GM12878 (cell line): ENCODE measurements around the gene SPATA16. TPM values are rescaled to one million over a fixed set of nuclear protein-coding genes. Genes with fewer than 3 reads are reported as not detected.

Experiments
- ATAC-seq: fragments of 200-7000 bp; cut with Tn5 transposase; 3 replicates; pipeline ENCODE4 v1.9.1; 2020; ENCODE audit warnings: mild to moderate bottlenecking, moderate library complexity
- BruUV-seq: library from RNA; stranded (reverse); fragments of 400-500 nt; replicated peaks from 2 replicates; lab custom pipeline; 2021; lab: Mats Ljungman, UMichigan
- CTCF ChIA-PET: fragments of 300-600 bp; sonication (Branson Sonifier 250); formaldehyde crosslinking; extraction: SDS; loops from one replicate; lab custom pipeline; 2021; ENCODE audit warnings: inconsistent platforms; lab: Yijun Ruan, JAX
- POLR2A ChIA-PET: fragments of 350-600 bp; formaldehyde crosslinking; extraction: SDS; loops from one replicate; lab custom pipeline; 2021; ENCODE audit warnings: inconsistent platforms; lab: Charles Lee
- RAD21 ChIA-PET: fragments of 300-600 bp; sonication (Branson Sonifier 250); formaldehyde crosslinking; loops from one replicate; lab custom pipeline; 2023; ENCODE audit warnings: antibody characterized with exemption; ENCODE audit not compliant: unreplicated experiment; lab: Charles Lee
- SMC1A ChIA-PET: fragments of 300-600 bp; sonication (Branson Sonifier 250); formaldehyde crosslinking; loops from one replicate; lab custom pipeline; 2023; ENCODE audit not compliant: unreplicated experiment, uncharacterized antibody; lab: Charles Lee
- DNase-seq: peaks from one replicate; pipeline ENCODE4 v3.0.0-alpha.2; 2011; ENCODE audit warnings: low read depth, low spot score
- FAIRE-seq: peaks from 3 replicates; lab custom pipeline; 2011; peaks lifted over from hg19 to GRCh38; lab: Jason Lieb, UNC
- H2AFZ ChIP-seq: 2 replicates; pipeline ENCODE4 v1.6.0; 2011; ENCODE audit warnings: low read depth, low read length, control low read depth; ENCODE audit not compliant: control insufficient read depth
- H3K27ac ChIP-seq: 2 replicates; pipeline ENCODE4 v1.5.1; 2011; ENCODE audit warnings: control low read depth; ENCODE audit not compliant: control insufficient read depth, insufficient read depth
- H3K27me3 ChIP-seq, 2 experiments: replicated peaks in 1 of 2; 2 replicates each; pipeline versions ENCODE4 v1.6.0 to v1.6.1; 2011; ENCODE audit warnings: low read length in 1 of 2; ENCODE audit not compliant: control insufficient read depth in 2 of 2, insufficient read depth in 2 of 2
- H3K36me3 ChIP-seq, 2 experiments: 2 replicates each; pipeline ENCODE4 v1.5.1; 2011; ENCODE audit warnings: low read length in 1 of 2; ENCODE audit not compliant: control insufficient read depth in 2 of 2, insufficient read depth in 2 of 2
- H3K4me1 ChIP-seq: 2 replicates; pipeline ENCODE4 v1.6.1; 2011; ENCODE audit warnings: mild to moderate bottlenecking, low read length, moderate library complexity, mixed read lengths; ENCODE audit not compliant: control insufficient read depth, insufficient read depth
- H3K4me2 ChIP-seq: 2 replicates; pipeline ENCODE4 v1.6.0; 2011; ENCODE audit warnings: control low read depth; ENCODE audit not compliant: control insufficient read depth, insufficient read depth
- H3K4me3 ChIP-seq: fragments of 200-600 bp; sonication (generic); 2 replicates; pipeline ENCODE4 v1.5.1; 2016
- H3K79me2 ChIP-seq: 2 replicates; pipeline ENCODE4 v1.6.0; 2011; ENCODE audit warnings: low read length; ENCODE audit not compliant: control insufficient read depth, insufficient read depth
- H3K9ac ChIP-seq: 2 replicates; pipeline ENCODE4 v1.8.0; 2011; ENCODE audit warnings: low read length, control low read depth, mixed read lengths; ENCODE audit not compliant: control insufficient read depth, insufficient read depth
- H3K9me3 ChIP-seq: replicated peaks from 3 replicates; pipeline ENCODE4 v1.5.1; 2011; ENCODE audit warnings: mild to moderate bottlenecking, low read length; ENCODE audit not compliant: control insufficient read depth, insufficient read depth
- H4K20me1 ChIP-seq: 2 replicates; pipeline ENCODE4 v1.6.0; 2011; ENCODE audit not compliant: control insufficient read depth, insufficient read depth
- FOXM1 ChIP-seq: IDR thresholded peaks from 2 replicates; pipeline ENCODE4 v1.6.1; 2012; ENCODE audit warnings: low read depth, mild to moderate bottlenecking, inconsistent platforms, low read length, moderate library complexity
- MAX ChIP-seq: IDR thresholded peaks from 2 replicates; pipeline ENCODE4 v1.6.1; 2012; ENCODE audit warnings: low read depth, low read length, improper control_type of control experiment
- NFYA ChIP-seq: IDR thresholded peaks from 2 replicates; pipeline ENCODE4 v1.6.1; 2011; ENCODE audit warnings: low read depth, mild to moderate bottlenecking, low read length, improper control_type of control experiment, borderline replicate concordance
- POLR2AphosphoS2 ChIP-seq: IDR thresholded peaks from 2 replicates; pipeline ENCODE4 v1.6.1; 2011; ENCODE audit warnings: low read depth, mild to moderate bottlenecking, low read length, improper control_type of control experiment, moderate library complexity
- RAD21 ChIP-seq: IDR thresholded peaks from 2 replicates; pipeline ENCODE4 v1.6.1; 2011; ENCODE audit warnings: mild to moderate bottlenecking, low read depth, low read length, moderate library complexity; ENCODE audit not compliant: insufficient read depth
- RCOR1 ChIP-seq: conservative IDR thresholded peaks from 2 replicates; pipeline ENCODE4 v1.6.1; 2012; ENCODE audit warnings: low read depth, low read length, improper control_type of control experiment
- RELA ChIP-seq: fragments of 450-650 bp; IDR thresholded peaks from 2 replicates; pipeline ENCODE4 v1.8.0; 2014; ENCODE audit warnings: borderline replicate concordance; ENCODE audit not compliant: partially characterized antibody
- SIX5 ChIP-seq: IDR thresholded peaks from 2 replicates; pipeline ENCODE4 v1.6.1; 2011; ENCODE audit warnings: mild to moderate bottlenecking, low read depth, low read length, moderate library complexity; ENCODE audit not compliant: severe bottlenecking
- WGBS: methylation state at CpG from one replicate; pipeline ENCODE4 v1.1.6; 2016; ENCODE audit warnings: low lambda C conversion rate; ENCODE audit not compliant: insufficient replicate concordance, insufficient coverage; ENCODE audit errors: missing lambda C conversion rate; 5-methylcytosine and 5-hydroxymethylcytosine counted together
- in situ Hi-C: fragments of 300-500 bp; cut with MboI; formaldehyde crosslinking; loops from 9 replicates; pipeline ENCODE4 v1.14.3; 2018; ENCODE audit warnings: mixed read lengths
- intact Hi-C: fragments of 100-400 bp; cut with micrococcal nuclease; formaldehyde crosslinking; loops from one replicate; pipeline ENCODE4 v1.14.2; 2022; ENCODE audit not compliant: unreplicated experiment
- polyA plus RNA-seq, 11 experiments: library from polyadenylated mRNA; depleted of rRNA in 4 of 11; unstranded in 6 of 11; stranded (reverse) in 5 of 11; fragments of >200 nt; fragmentation: Nextera tagmentation in 4 of 11; fragmentation: Illumina TruSeq in 1 of 11; extraction: Ambion mirVana in 4 of 11; extraction: Trizol in 1 of 11; gene quantifications; 1 replicate in 1 of 11; 2 replicates in 10 of 11; pipeline versions ENCODE4 v1.2.1 to v1.2.3, GENCODE V29; 2011 to 2016; ENCODE audit warnings: inconsistent platforms in 2 of 11, missing spikeins in 2 of 11, low read depth in 1 of 11
- total RNA-seq, 4 experiments: library from RNA; depleted of rRNA in 3 of 4; stranded (reverse); fragments of >200 nt in 3 of 4; fragmentation: Illumina TruSeq in 1 of 4; extraction: Trizol in 1 of 4; gene quantifications; 2 replicates each; pipeline versions ENCODE4 v1.2.1 to v1.2.3, GENCODE V29; 2013 to 2021
- TF ChIP-seq, protein P1 (sequence below): IDR thresholded peaks from 2 replicates; pipeline ENCODE4 v1.6.1; 2012; ENCODE audit warnings: mild to moderate bottlenecking, low read depth, low read length
- TF ChIP-seq, protein P2 (sequence below): fragments of 450-650 bp; IDR thresholded peaks from 2 replicates; pipeline ENCODE4 v1.6.1; 2017; ENCODE audit warnings: low read depth, mild to moderate bottlenecking, moderate library complexity

SPATA16 gene
- total and polyA plus RNA-seq, 10 of the 15 experiments (the other 5 are each of a cell fraction or from before 2014, with no cell fraction given), result 0.04 TPM; not detected in 9

GRCh38 chr3:172840913-172841312 is 300.1 kb downstream of the SPATA16 start:
- Histone ChIP-seq H2AFZ (no peak overlapping the region), H3K79me2 (no peaks in the 10 kb centered on the region), H3K36me3 (no peaks in the 10 kb centered on the region), H3K9me3 (no peaks in the 10 kb centered on the region), H3K9ac (no peak overlapping the region), H3K27ac (no peak overlapping the region), H3K4me3 (no peak overlapping the region), H3K4me2 (no peak overlapping the region), H3K4me1 (no peaks in the 10 kb centered on the region), H3K27me3 (no peaks in the 10 kb centered on the region), H4K20me1 (no peaks in the 10 kb centered on the region)
- POLR2A ChIA-PET, result no interaction called here
- TF ChIP-seq POLR2AphosphoS2, result no peak
- TF ChIP-seq SIX5, result no peak
- TF ChIP-seq, protein P1, sequence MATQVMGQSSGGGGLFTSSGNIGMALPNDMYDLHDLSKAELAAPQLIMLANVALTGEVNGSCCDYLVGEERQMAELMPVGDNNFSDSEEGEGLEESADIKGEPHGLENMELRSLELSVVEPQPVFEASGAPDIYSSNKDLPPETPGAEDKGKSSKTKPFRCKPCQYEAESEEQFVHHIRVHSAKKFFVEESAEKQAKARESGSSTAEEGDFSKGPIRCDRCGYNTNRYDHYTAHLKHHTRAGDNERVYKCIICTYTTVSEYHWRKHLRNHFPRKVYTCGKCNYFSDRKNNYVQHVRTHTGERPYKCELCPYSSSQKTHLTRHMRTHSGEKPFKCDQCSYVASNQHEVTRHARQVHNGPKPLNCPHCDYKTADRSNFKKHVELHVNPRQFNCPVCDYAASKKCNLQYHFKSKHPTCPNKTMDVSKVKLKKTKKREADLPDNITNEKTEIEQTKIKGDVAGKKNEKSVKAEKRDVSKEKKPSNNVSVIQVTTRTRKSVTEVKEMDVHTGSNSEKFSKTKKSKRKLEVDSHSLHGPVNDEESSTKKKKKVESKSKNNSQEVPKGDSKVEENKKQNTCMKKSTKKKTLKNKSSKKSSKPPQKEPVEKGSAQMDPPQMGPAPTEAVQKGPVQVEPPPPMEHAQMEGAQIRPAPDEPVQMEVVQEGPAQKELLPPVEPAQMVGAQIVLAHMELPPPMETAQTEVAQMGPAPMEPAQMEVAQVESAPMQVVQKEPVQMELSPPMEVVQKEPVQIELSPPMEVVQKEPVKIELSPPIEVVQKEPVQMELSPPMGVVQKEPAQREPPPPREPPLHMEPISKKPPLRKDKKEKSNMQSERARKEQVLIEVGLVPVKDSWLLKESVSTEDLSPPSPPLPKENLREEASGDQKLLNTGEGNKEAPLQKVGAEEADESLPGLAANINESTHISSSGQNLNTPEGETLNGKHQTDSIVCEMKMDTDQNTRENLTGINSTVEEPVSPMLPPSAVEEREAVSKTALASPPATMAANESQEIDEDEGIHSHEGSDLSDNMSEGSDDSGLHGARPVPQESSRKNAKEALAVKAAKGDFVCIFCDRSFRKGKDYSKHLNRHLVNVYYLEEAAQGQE, result no peak
- no peak for TF ChIP-seq NFYA
- TF ChIP-seq, protein P2, sequence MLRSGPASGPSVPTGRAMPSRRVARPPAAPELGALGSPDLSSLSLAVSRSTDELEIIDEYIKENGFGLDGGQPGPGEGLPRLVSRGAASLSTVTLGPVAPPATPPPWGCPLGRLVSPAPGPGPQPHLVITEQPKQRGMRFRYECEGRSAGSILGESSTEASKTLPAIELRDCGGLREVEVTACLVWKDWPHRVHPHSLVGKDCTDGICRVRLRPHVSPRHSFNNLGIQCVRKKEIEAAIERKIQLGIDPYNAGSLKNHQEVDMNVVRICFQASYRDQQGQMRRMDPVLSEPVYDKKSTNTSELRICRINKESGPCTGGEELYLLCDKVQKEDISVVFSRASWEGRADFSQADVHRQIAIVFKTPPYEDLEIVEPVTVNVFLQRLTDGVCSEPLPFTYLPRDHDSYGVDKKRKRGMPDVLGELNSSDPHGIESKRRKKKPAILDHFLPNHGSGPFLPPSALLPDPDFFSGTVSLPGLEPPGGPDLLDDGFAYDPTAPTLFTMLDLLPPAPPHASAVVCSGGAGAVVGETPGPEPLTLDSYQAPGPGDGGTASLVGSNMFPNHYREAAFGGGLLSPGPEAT, result no peak
- no peak for TF ChIP-seq FOXM1
- no peak for TF ChIP-seq MAX
- TF ChIP-seq RCOR1, result no peak
- no peak for TF ChIP-seq RELA
- no peak for TF ChIP-seq RAD21
- BruUV-seq, result no TSS peak
- 0% methylated on average over 4 of the region's 4 CpGs for WGBS
- ATAC-seq, result no peak
- CTCF ChIA-PET, result interaction anchor here (1.6 kb wide), 1 partner anchor 23 kb away, joined by 3 read pairs; no protein-coding TSS in a partner anchor
- in situ Hi-C loops (no loop called here), intact Hi-C loops (no loop called here)
- no peak for FAIRE-seq
- RAD21 ChIA-PET, result no interaction called here
- no peak for DNase-seq
- SMC1A ChIA-PET, result no interaction called here
